HG02943 (cell line): Measurements from ENCODE around the gene CSMD2.

Experiments
- ATAC-seq: cut with Tn5 transposase; IDR thresholded peaks from one replicate; pipeline ENCODE4 v1.9.1; 2021; ENCODE audit warnings: mild to moderate bottlenecking, low read depth, moderate library complexity; ENCODE audit not compliant: unreplicated experiment

Gene CSMD2

GRCh38 chr1:33972676-33973395 lies 192.2 kb downstream of the CSMD2 start:
- ATAC-seq, result no peak

GRCh38 chr1:33971913-33972312 lies 193.1 kb downstream of the CSMD2 start:
- ATAC-seq, result no peak

DNA sequence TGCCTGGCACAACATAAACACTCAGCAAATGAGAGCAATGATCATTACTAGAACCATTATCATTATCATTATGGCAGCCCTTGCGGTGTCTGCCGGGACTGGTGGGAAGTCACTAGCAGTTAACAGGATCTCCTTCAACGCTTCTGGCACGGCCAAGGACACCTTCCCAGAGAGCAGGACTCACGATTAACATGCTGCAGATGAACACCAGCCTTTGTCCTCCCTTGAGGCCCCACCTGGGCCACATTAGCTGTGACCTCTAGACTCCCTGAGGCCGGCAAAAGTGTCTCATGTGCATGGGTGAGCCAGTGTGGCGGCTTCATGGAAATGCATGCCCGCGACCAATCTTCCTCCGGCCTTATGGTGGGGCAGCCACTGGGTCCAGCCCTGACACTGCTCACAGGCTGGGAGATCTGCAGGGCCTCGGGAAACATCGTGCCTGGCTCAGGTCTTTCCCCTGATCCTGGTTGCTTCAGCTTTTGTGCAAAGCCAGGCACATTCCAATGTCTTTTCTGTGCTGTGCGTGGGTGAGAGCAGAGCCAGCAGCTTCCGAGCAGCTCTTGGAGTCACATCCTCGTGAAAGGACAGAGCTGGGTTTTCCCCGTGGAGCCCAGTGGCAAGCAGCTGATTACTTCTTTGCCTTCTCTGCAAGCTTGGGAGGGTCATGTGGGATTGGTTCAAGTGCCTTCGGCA lies 193.9 kb downstream of the CSMD2 start:
- no peak for ATAC-seq

GRCh38 chr1:33970148-33970825 lies 194.7 kb downstream of the CSMD2 start:
- ATAC-seq, result no peak

DNA sequence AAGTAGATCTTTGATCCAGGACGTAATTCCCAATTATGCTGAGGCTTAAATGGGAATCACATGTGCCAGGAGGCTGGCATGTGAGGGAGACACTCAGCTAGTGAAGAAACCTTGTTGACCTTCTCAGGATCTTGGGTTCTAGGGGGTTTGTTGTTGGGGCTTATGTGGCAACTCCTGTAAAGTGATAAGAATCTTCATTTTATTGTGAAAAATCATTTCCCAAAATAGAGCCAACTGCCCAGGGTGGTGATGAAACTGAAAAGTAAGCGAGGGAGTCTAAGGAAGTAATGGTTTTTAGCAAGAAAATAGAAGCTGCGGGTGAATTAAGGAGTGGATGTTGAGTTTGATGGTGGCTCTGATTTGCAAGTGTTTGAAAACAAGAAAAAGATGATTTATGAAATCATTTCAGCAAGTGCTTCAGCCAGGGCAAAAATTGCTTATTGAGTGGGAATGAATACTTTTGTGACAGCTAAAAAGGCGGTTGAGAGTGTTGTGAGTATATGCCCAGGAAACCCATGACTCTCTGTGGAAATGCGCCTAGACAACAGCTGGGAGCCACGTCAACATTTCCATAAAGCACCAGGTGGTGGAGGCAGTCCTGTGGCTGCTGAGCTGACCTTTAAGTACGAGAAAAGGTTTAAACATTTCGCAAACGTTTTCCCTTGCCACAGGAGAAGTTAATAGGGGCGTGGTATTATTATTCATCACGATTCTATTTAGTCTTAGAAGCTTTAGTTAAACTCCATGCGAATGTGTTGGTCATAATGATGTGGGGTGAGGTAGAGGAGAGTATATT lies 198.5 kb downstream of the CSMD2 start:
- ATAC-seq, result no peak

DNA sequence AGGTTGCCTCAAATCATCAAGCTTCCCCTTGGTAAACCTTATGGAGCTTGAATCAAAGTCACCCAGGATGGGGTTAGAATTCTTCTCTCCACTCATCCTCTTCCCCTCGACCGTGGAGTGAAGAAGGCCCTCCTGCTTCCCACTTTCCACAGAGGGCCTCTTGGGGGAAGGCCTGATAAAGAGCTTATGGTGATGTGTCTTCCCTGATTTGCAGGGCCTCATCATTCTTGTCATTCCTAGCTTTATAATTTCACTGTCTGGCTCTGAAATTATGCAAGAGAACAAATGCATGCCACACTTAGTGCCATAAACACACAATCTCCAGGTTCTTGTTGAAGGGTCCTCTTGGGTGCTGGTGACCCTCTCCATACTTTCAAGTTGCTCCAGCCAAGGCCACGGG lies 199.9 kb downstream of the CSMD2 start:
- ATAC-seq, result no peak

DNA sequence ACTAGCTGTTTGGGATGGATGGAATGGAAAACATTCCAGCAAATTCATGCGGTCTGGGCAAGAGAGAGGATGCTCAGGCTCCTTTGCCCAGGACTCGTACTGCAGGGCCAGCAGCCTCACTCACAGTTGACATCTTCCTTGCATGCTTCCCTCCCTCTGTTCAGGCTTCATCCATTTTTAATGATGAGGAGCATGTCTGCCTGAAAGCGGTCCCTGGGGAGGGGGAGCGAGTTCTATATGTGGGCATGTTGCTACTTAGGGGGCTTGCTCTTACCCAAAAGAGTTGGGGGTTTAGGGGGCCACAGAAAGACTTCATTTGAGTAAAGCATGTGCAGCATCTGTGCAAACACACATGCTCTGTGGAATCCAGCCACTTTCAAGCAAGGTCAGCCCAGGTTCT lies 203.0 kb downstream of the CSMD2 start:
- no peak for ATAC-seq

- ATAC-seq, result no peak
These were observed 204.7 kb downstream of the CSMD2 start for GRCh38 chr1:33960188-33960895.

DNA sequence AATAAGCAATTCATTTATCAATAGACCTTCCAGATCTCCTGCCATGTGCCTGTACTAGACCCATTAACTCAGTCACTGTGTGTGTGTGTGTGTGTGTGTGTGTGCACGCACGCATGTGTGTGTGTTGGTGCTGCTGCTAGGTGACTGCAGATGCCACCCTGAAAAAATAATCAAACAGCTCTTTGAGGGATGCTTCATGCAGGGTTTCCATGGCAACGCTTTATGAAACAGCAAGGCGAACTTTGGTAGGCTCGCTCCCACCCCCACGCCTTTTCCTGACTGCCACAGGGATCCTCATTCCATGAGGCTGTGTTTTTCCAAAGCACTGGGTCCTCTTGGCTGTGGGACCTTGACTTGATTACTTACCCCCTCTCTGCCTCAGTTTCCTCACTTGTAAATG lies 207.2 kb downstream of the CSMD2 start:
- ATAC-seq, result no peak

GRCh38 chr1:33955096-33955495 lies 209.9 kb downstream of the CSMD2 start:
- no peak for ATAC-seq

DNA sequence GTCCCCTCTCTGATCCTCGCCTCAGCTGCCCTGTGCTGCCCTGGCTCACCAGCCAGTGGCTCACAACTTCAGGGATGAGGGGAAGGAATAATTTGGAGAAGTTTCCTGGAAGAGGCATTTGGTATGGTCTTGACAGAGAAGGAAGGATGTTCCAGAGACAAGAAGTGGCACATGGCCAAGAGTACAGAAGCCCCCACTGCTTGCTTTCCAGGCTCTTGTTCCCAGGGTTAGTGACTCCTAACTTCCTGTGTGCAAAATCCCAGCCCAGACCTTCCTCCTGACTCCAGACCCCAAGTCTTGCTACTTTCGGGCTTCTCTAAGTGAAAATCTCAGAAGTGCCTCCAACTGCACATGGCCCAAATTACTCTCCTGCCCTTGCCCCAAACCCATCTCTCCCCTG lies 215.5 kb downstream of the CSMD2 start:
- no peak for ATAC-seq

GRCh38 chr1:33948291-33948690 lies 216.7 kb downstream of the CSMD2 start:
- no peak for ATAC-seq

GRCh38 chr1:33946836-33947235 lies 218.2 kb downstream of the CSMD2 start:
- no peak for ATAC-seq

DNA sequence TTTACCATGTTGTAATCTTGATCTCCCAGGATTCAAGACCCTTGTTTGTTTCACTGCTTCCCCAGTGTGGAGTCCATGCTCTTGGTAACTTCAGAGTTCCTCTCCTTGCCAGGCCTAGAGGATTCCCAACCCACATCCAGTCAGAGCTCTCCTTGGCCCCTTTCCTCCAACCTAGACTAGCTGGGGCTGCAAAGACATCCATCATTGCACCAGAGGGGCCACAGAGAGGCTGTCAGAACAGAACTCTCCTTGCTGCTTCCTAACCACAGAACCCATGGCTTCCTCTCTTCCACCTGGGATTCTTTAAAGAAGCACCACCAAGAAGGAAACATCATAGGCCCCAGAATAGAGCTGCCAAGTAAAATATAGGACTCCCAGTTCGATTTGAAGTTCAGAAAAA lies 220.2 kb downstream of the CSMD2 start:
- ATAC-seq, result no peak

GRCh38 chr1:33943978-33944377 lies 221.1 kb downstream of the CSMD2 start:
- ATAC-seq, result no peak

DNA sequence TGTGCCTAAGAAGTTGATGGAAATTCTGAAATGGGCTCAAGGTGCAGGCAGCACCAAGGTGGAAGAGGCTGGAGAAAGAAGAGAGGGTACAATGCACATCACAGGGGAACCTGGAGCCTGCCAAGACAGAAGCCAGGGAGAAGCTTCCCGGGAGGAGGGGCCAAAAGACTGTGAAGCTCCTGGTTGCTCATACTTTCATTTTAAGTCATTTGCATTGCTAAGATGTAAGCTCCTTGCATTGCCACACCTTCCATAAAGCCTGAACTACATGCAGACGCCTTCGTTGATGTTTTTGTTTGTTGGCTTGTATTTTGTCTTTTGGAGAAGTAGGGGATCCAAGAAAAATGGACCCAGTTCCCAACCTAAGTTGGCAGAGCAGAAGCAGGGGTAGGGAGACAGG lies 232.2 kb downstream of the CSMD2 start:
- ATAC-seq, result no peak

- no peak for ATAC-seq
These were observed 233.9 kb downstream of the CSMD2 start for GRCh38 chr1:33931111-33931475.

DNA sequence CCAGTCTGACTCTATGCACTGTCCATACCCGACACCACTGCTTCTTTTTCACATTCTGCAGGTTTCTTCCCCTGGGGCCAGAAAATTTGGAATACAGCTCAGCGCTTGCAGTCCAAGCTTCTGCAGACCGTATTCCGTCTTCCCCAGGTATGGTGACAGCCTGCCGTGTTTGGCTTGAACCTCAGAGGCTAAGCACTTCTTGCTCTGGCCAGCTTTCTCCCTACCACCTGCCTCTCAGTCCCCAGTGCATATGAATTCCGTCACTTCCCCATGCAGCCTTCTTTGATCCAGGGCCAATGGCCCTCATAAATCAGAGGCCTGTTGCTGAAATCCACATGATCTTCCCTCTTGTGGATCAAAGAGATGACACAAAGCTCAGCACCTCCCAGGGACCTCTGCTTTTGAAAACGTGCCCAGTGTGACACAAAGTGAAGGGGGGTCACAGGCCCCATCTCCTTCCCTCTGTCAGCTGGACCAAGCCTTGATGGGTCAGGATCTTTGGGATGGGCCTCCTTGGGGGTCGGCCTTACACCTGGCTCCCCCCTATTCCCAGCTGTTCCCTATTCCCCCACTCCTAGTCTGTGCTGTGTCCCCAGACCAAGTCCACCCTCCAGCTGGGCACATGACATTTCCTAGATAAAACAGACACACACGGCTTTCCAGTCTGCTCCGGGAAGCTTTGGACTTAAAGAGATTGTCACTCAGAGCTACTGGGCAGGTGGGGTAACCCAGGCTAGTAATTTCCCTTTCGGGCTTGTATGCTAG lies 234.5 kb downstream of the CSMD2 start:
- ATAC-seq, result no peak

DNA sequence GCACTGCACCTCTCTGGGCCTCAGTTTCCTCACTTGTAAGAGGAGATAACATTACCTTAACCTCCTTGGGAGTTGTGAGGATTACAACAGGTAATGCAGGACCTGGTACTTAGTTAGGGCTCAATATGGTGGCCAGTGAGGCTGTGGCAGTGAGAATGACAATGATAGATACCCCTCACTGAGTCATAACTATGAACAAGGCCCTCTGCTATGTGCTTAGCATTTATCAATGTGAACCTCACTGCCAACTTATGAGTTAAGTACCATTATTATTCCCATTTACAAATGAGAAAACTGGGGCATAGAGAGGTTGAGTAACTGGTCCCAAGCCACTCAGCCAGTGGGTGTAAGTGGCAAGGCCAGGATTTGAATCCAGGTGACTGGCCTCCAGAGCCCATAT lies 236.8 kb downstream of the CSMD2 start:
- ATAC-seq, result no peak

DNA sequence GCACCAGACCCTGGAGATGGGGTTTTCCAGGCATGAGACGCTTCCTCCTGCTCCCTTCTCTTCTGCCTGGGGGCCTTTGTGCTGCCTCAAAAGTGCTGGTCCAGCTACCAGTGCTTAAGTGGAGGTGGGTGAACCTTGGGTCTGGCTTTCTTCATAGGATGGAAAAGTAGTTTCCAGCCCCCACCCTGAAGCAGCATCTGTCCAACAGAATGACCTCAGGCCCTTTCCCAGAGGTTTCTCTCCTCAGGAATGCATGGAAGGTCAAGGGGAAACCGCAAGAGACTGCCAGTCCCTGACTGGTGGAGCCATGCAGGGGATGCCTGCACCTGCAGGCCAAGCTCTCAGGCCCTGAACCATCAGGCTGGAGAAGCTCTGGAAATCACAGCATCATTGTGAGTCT lies 237.3 kb downstream of the CSMD2 start:
- no peak for ATAC-seq
